Measurements from ENCODE around the gene LSM2. TPM values are rescaled to one million over a fixed set of nuclear protein-coding genes. Genes with fewer than 3 reads are reported as not detected.

The LSM2 gene
- total and polyA plus RNA-seq, 9 of the 15 experiments (the other 6 are each of a cell fraction or from before 2014, with no cell fraction given) = 154 to 407 (median 223) TPM

DNA sequence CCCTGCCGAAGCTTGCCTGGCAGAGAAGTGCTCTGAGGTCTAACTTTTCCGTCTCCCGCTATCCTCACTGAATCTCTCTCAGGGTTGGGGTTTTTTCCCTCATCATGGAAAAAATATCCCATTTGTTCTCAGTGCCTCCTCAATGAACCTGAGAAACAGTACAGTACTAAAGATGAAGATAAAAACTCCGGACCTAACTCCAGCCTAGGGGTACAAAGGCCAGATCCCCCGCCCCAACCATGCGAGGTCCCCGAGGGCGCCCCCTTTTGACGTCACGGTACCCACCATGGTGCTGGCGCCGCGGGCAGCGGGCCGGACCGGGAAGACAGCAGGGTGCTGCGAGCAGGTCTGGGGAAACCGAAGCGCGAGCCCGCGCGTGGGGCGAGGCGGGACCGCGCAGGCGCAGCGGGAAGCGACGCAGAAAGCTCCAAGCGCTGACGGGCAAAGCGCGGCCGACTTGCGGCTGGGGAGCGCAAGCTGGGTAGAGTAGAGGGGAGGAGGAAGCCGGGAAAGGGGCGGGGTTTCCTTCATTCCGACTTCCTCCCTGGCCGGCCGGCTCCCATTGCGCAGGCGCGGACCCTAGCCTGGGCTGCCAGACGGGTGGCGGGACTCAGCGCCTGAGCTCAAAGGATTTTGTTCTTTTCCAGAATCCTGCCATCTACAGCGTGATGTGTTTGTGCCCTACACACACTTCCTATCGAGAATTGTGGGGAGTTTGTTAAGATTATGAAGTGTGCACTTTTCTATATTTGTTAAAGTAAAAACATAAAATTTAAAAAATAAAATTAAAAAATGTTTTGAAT, at the start of gene LSM2 (continued):
- TF ChIP-seq U2AF2 (optimal IDR thresholded peaks at IDR 0.05; ENCODE audit: low read depth, low read length) = no peak
- TF ChIP-seq RB1 (IDR thresholded peaks at IDR 0.05; ENCODE audit: low read depth) = peak; percentile 99
- no peak for TF ChIP-seq TAF9B (IDR thresholded peaks at IDR 0.05; ENCODE audit: partially characterized antibody)
- TF ChIP-seq, protein P1, sequence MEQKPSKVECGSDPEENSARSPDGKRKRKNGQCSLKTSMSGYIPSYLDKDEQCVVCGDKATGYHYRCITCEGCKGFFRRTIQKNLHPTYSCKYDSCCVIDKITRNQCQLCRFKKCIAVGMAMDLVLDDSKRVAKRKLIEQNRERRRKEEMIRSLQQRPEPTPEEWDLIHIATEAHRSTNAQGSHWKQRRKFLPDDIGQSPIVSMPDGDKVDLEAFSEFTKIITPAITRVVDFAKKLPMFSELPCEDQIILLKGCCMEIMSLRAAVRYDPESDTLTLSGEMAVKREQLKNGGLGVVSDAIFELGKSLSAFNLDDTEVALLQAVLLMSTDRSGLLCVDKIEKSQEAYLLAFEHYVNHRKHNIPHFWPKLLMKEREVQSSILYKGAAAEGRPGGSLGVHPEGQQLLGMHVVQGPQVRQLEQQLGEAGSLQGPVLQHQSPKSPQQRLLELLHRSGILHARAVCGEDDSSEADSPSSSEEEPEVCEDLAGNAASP (IDR thresholded peaks at IDR 0.05) = no peak
- TF ChIP-seq SRF (CRISPR knock-in tag; IDR thresholded peaks at IDR 0.05) = peak in 1 of 2 experiments; percentile 93; a peak in 2 of 4 replicates
- TF ChIP-seq ZKSCAN1 (IDR thresholded peaks at IDR 0.05; ENCODE audit: low read depth, low read length) = peak; percentile 53
- TF ChIP-seq ZNF436 (CRISPR knock-in tag; IDR thresholded peaks at IDR 0.05) = peak; percentile 29; the same call in 1 of the 2 replicates
- TF ChIP-seq ARID2 (IDR thresholded peaks at IDR 0.05) = peak; percentile 58; the same call in 1 of the 2 replicates
- no peak for TF ChIP-seq PTBP1 (IDR thresholded peaks at IDR 0.05; ENCODE audit: low read depth, low read length)
- TF ChIP-seq MTA1 (IDR thresholded peaks at IDR 0.05; ENCODE audit: borderline replicate concordance) = peak; percentile 98
- peak; percentile 98 for TF ChIP-seq HMGN3 (IDR thresholded peaks at IDR 0.05; ENCODE audit: borderline replicate concordance, extremely low read depth, insufficient read length, low read depth, low read length)
- peak; percentile 78 for TF ChIP-seq DIDO1 (tag; IDR thresholded peaks at IDR 0.05; ENCODE audit: low read depth)
- TF ChIP-seq NR2C1 (IDR thresholded peaks at IDR 0.05) = no peak
- no peak for TF ChIP-seq NR2C1 (tag; IDR thresholded peaks at IDR 0.05)
- TF ChIP-seq CBX3 (IDR thresholded peaks at IDR 0.05; ENCODE audit: borderline replicate concordance in 1 of 2, low read length in 2 of 2) = peak in 1 of 2 experiments; percentile 67; a peak in 2 of 3 replicates
- 0 out of 2 replicates have a peak, but pooled peaks have one; percentile 61 for TF ChIP-seq ZNF174 (CRISPR knock-in tag; IDR thresholded peaks at IDR 0.05)
- peak; percentile 50; the same call in 1 of the 2 replicates for TF ChIP-seq ZSCAN32 (CRISPR knock-in tag; IDR thresholded peaks at IDR 0.05)
- TF ChIP-seq PRMT5 (CRISPR knock-in tag; IDR thresholded peaks at IDR 0.05) = no peak; the same call in 1 of the 2 replicates
- TF ChIP-seq GABPB1 (CRISPR knock-in tag; IDR thresholded peaks at IDR 0.05) = peak; percentile 83; the same call in 1 of the 2 replicates
- TF ChIP-seq RBM25 (IDR thresholded peaks at IDR 0.05; ENCODE audit: low read depth, low read length, severe bottlenecking) = no peak
- TF ChIP-seq ZNF282 (CRISPR knock-in tag; IDR thresholded peaks at IDR 0.05) = no peak
- no peak for TF ChIP-seq DACH1 (IDR thresholded peaks at IDR 0.05; ENCODE audit: partially characterized antibody)
- TF ChIP-seq RBM22 (IDR thresholded peaks at IDR 0.05; ENCODE audit: low read depth, low read length, poor library complexity, severe bottlenecking) = peak; percentile 61
